HEK293T (cell line): ENCODE data around the gene METTL25B.

Experiments used
- BHLHE40 ChIP-seq: fragments of 450-650 bp; IDR thresholded peaks from 2 replicates; pipeline ENCODE4 v1.6.1; 2016; ENCODE audit warnings: mild to moderate bottlenecking, moderate library complexity, borderline replicate concordance
- ELF4 ChIP-seq: fragments of 450-650 bp; IDR thresholded peaks from 2 replicates; pipeline ENCODE4 v1.6.1; 2017; ENCODE audit warnings: antibody characterized with exemption
- FOXA1 ChIP-seq: fragments of 450-650 bp; IDR thresholded peaks from 2 replicates; pipeline ENCODE4 v1.6.1; 2016; ENCODE audit warnings: mild to moderate bottlenecking
- HDGF ChIP-seq: fragments of 450-650 bp; IDR thresholded peaks from 2 replicates; pipeline ENCODE4 v1.6.1; 2017; ENCODE audit warnings: antibody characterized with exemption, borderline replicate concordance
- NFRKB ChIP-seq: fragments of 450-650 bp; IDR thresholded peaks from 2 replicates; pipeline ENCODE4 v1.6.1; 2016; ENCODE audit warnings: mild to moderate bottlenecking, moderate library complexity
- SP1 ChIP-seq: fragments of 450-650 bp; IDR thresholded peaks from 2 replicates; pipeline ENCODE4 v1.6.1; 2017
- SUZ12 ChIP-seq: fragments of 450-650 bp; IDR thresholded peaks from 2 replicates; pipeline ENCODE4 v1.6.1; 2016; ENCODE audit warnings: mild to moderate bottlenecking
- ZNF384 ChIP-seq: fragments of 450-650 bp; IDR thresholded peaks from 2 replicates; pipeline ENCODE4 v1.6.1; 2016
- TF ChIP-seq, protein P1 (sequence below): fragments of 450-650 bp; IDR thresholded peaks from 2 replicates; pipeline ENCODE4 v1.6.1; 2016

GRCh38 chr1:156749419-156750118 is 21.3 kb downstream of the METTL25B start:
- TF ChIP-seq NFRKB (no peak), SUZ12 (no peak), FOXA1 (no peak), SP1 (no peak), ELF4 (no peak), ZNF384 (no peak), HDGF (no peak), BHLHE40 (no peak)
- TF ChIP-seq, protein P1, sequence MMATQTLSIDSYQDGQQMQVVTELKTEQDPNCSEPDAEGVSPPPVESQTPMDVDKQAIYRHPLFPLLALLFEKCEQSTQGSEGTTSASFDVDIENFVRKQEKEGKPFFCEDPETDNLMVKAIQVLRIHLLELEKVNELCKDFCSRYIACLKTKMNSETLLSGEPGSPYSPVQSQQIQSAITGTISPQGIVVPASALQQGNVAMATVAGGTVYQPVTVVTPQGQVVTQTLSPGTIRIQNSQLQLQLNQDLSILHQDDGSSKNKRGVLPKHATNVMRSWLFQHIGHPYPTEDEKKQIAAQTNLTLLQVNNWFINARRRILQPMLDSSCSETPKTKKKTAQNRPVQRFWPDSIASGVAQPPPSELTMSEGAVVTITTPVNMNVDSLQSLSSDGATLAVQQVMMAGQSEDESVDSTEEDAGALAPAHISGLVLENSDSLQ, result no peak
